Prostate gland (tissue), 2 donors: ENCODE data around the gene ATP5PB. TPM values are rescaled to one million over a fixed set of nuclear protein-coding genes. Genes with fewer than 3 reads are reported as not detected.

Experiments used
- DNase-seq: peaks from one replicate; pipeline ENCODE4 v3.0.0-alpha.2; 2019; ENCODE audit warnings: low spot score
- H3K27ac ChIP-seq, 2 donors: fragments of 200-600 bp; sonication (generic); 2 replicates each; pipeline ENCODE4 v1.5.1; 2017 to 2019
- H3K27me3 ChIP-seq: fragments of 200-600 bp; sonication (generic); replicated peaks from 2 replicates; pipeline ENCODE4 v1.5.1; 2019; ENCODE audit not compliant: insufficient read depth
- H3K36me3 ChIP-seq, 2 donors: fragments of 200-600 bp; sonication (generic); 1 replicate in 1 of 2; 2 replicates in 1 of 2; pipeline versions ENCODE4 v1.5.1 to v1.8.1; 2017 to 2019
- H3K4me1 ChIP-seq: fragments of 200-600 bp; sonication (generic); replicated peaks from 2 replicates; pipeline ENCODE4 v1.5.1; 2019
- H3K4me3 ChIP-seq, 2 donors: fragments of 200-600 bp; sonication (generic); 2 replicates each; pipeline ENCODE4 v1.5.1; 2017 to 2019
- H3K9me3 ChIP-seq: fragments of 200-600 bp; sonication (generic); 2 replicates; pipeline ENCODE4 v1.5.1; 2017
- CTCF ChIP-seq, 4 experiments: fragments of 200-600 bp in 2 of 4; fragments of 450-650 bp in 2 of 4; sonication (generic) in 2 of 4; IDR thresholded peaks; 1 replicate in 3 of 4; 2 replicates in 1 of 4; pipeline ENCODE4 v1.5.1; 2016 to 2019; ENCODE audit warnings: antibody characterized with exemption in 4 of 4, mild to moderate bottlenecking in 2 of 4, moderate library complexity in 2 of 4
- POLR2A ChIP-seq: fragments of 450-650 bp; IDR thresholded peaks from one replicate; pipeline ENCODE4 v1.6.1; 2016; ENCODE audit warnings: antibody characterized with exemption, mild to moderate bottlenecking
- POLR2AphosphoS5 ChIP-seq: sonication (generic); formaldehyde crosslinking; IDR thresholded peaks from one replicate; pipeline ENCODE4 v1.6.1; 2017; ENCODE audit warnings: antibody characterized with exemption
- WGBS: methylation state at CpG from one replicate; pipeline ENCODE4 v1.1.5; 2018; 5-methylcytosine and 5-hydroxymethylcytosine counted together
- intact Hi-C: fragments of 100-400 bp; cut with DNase I; formaldehyde crosslinking; loops from one replicate; pipeline ENCODE4 v1.14.2; 2022
- total RNA-seq, 2 donors: library from RNA; depleted of rRNA; stranded (reverse); fragments of >200 nt; gene quantifications; one replicate each; pipeline ENCODE4 v1.1.0, GENCODE V29; 2016

Gene ATP5PB
- total RNA-seq, 2 donors from 2014 or later: 144 to 192 TPM

DNA sequence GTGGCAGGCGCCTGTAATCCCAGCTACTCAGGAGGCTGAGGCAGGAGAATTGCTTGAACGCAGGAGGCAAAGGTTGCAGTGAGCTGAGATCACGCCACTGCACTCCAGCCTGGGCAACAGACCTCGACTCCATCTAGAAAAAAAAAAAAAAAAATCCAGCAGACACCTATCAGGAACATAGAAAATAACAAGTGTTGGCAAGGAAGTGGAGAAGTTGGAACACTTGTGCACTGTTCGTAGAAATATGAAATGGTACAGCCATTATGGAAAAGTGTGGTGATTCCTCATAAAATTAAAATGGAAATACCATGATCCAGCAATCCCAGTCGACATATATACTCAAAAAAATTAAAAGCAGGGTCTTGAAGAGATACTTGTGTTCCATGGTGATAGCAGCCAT, 12.5 kb downstream of the ATP5PB start:
- WGBS: 93% methylated on average over 6 of the region's 6 CpGs
- no peak for DNase-seq
- no peaks in the 10 kb centered on the region for H3K4me1 ChIP-seq
- no peak overlapping the region for H3K27ac ChIP-seq
- no peaks in the 10 kb centered on the region for H3K9me3 ChIP-seq
- TF ChIP-seq POLR2A: no peak
- no peak for TF ChIP-seq POLR2AphosphoS5
- no peak for TF ChIP-seq CTCF (IDR thresholded peaks at IDR 0.05)
- H3K27me3 ChIP-seq: no peaks in the 10 kb centered on the region
- intact Hi-C loops: no loop called here
- H3K4me3 ChIP-seq: no peak overlapping the region
- H3K36me3 ChIP-seq: peaks cover 0 to 5% of the 10 kb centered on the region in 2 donors

DNA sequence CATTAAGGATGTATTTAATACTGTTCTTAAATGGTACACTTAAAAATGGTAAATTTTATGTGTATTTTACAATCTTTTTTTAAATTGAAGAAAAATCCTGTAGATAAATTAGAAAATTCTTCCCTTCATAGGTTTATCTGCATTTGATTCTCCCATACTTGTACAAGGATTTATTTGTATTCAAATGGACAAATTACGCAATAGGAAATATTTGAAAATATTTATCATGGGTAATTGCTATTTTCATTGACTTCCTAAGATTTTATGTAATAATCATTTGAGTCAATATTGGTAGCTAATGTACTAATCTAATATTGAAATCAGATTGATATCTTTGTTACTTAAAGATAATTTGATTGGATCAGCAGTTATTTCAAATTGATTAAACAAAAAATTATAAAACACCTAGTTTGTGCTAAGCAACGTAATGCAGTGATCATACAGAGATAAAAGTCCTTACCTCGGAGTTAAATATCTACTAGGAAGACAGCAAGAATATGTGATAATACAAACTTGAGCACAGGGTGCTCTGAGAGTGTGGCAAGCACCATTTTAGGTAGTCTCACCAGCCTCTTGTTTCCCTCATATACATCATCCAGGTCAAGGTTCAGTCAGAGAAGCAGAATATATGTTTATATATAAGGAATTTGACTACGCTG, 13.2 kb downstream of the ATP5PB start:
- intact Hi-C loops: no loop called here
- Histone ChIP-seq H3K4me1 (no peaks in the 10 kb centered on the region), H3K27ac (no peak overlapping the region), H3K27me3 (no peaks in the 10 kb centered on the region), H3K36me3 (peaks cover 0 to 5% of the 10 kb centered on the region in 2 donors), H3K9me3 (no peaks in the 10 kb centered on the region), H3K4me3 (no peak overlapping the region)
- DNase-seq: no peak
- TF ChIP-seq CTCF (IDR thresholded peaks at IDR 0.05) (no peak), POLR2A (no peak), POLR2AphosphoS5 (no peak)
- 83% methylated on average over 4 of the region's 4 CpGs for WGBS

DNA sequence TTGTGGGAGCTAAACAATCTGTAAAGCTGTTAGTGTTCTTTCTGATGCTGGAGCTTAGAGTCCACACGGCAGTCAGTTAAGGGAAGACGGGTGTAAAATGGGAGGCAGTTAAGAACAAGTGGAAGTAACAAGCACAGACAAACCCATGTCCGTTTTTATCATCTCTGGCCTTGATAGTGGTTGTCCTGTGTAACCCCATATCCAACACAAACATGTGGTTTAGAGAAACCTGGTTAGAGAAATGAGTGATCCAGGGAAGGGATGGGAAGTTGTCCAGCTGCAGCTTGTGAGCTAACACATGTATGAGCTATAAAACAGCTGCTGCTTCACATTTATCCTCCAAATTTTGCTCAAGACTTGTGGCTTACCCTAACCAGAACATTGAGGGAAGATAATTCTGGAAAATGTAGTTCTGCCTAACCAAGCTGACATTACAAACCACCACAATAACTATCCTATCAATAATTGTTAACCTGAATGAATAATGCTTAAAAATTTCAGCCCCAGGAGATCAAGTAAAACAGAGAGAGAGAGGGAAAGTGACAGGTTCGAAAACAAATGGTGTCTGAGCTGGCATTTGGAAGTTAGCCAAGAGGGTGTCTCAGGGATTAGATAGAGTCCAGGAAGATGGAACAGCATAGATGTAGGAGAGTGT, 13.9 kb downstream of the ATP5PB start:
- 57% methylated on average over 4 of the region's 4 CpGs for WGBS
- DNase-seq: no peak
- Histone ChIP-seq H3K36me3 (peaks cover 0 to 5% of the 10 kb centered on the region in 2 donors), H3K27me3 (no peaks in the 10 kb centered on the region), H3K4me3 (no peak overlapping the region), H3K27ac (no peak overlapping the region), H3K4me1 (no peaks in the 10 kb centered on the region), H3K9me3 (no peaks in the 10 kb centered on the region)
- TF ChIP-seq CTCF (IDR thresholded peaks at IDR 0.05): no peak
- no peak for TF ChIP-seq POLR2A
- no peak for TF ChIP-seq POLR2AphosphoS5
- intact Hi-C loops: no loop called here

DNA sequence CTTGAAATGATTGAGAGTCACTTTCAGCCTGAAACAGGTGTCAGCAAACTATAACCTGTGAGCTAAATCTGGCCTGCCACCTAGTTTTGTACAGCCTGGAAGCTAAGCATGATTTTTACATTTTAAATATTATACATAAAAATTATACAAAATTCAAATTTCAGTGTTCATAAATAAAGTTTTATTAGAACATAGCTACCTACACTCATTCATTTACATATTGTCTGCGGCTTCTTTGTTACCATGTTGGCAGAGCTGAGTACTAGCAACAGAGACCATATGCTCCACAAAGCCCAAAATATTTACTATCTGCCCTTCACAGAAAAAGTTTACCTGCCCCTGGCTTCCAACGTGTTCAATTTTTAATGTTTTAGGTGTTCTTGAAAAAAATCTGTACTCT, 16.5 kb downstream of the ATP5PB start:
- TF ChIP-seq CTCF (IDR thresholded peaks at IDR 0.05): no peak
- TF ChIP-seq POLR2AphosphoS5: no peak
- no peak for TF ChIP-seq POLR2A
- intact Hi-C loops: no loop called here
- no peaks in the 10 kb centered on the region for H3K27me3 ChIP-seq
- no peaks in the 10 kb centered on the region for H3K4me1 ChIP-seq
- H3K4me3 ChIP-seq: no peak overlapping the region
- no peak overlapping the region for H3K27ac ChIP-seq
- H3K9me3 ChIP-seq: no peaks in the 10 kb centered on the region
- 96% methylated on average over 2 of the region's 2 CpGs for WGBS
- DNase-seq: no peak
- no peaks in the 10 kb centered on the region for H3K36me3 ChIP-seq

DNA sequence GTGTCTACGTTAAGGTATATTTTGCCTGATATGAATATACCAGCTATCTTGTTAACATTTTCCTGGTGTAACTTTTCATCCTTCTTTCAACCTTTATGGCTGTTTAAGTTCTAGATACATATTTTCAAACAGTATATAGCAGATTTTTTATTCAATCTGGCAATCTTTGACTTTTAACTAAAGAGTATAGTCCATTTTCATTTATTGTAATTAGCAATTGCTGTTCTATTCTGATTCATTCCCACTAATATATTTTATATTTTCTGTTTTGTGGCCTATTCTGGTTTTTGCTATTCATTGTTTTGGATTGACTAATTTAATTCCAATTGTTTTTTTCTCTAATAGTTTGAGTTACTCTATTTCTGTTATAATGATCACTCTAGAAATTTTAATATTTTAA, 17.2 kb downstream of the ATP5PB start:
- intact Hi-C loops: no loop called here
- WGBS: 0% methylated on average over 1 of the region's 1 CpG
- Histone ChIP-seq H3K9me3 (no peaks in the 10 kb centered on the region), H3K27ac (no peak overlapping the region), H3K27me3 (no peaks in the 10 kb centered on the region), H3K36me3 (no peaks in the 10 kb centered on the region), H3K4me1 (no peaks in the 10 kb centered on the region), H3K4me3 (no peak overlapping the region)
- no peak for DNase-seq
- TF ChIP-seq POLR2A (no peak), CTCF (IDR thresholded peaks at IDR 0.05) (no peak), POLR2AphosphoS5 (no peak)
